NOMO-1 treated with dmso at 0.1 percent for 144 hours (cell line): ENCODE data around the gene NKD2.

Source experiments
- DNase-seq: peaks from one replicate; lab custom pipeline; 2025; ENCODE audit not compliant: unreplicated experiment; lab: John Stamatoyannopoulos, UW

NKD2 gene

GRCh38 chr5:1029282-1029944 is 20.8 kb downstream of the NKD2 start:
- no peak for DNase-seq

GRCh38 chr5:1029945-1030625 is 21.5 kb downstream of the NKD2 start:
- DNase-seq = no peak

- no peak for DNase-seq
Measured at GRCh38 chr5:1030801-1031271, 22.2 kb downstream of the NKD2 start.

GRCh38 chr5:1031306-1031959 is 22.8 kb downstream of the NKD2 start:
- no peak for DNase-seq

DNA sequence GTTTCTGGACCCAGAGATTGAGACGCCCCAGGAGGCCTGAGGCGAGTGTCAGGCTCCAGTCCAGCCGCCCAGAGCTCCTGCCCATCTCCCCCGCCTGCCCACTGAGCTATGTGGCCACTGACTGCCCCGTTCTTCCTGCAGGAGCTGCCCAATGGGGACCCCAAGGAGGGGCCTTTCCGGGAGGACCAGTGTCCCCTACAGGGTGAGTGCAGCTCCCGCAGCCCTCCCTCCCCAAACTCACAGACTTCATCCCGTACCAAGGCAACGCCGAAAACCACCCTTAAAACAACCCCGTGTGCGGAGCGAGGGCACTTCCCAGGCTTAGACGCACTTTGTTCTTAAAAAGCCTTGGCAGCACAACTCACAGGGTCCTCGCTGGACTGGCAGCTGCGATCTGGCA is 23.4 kb downstream of the NKD2 start:
- no peak for DNase-seq

DNA sequence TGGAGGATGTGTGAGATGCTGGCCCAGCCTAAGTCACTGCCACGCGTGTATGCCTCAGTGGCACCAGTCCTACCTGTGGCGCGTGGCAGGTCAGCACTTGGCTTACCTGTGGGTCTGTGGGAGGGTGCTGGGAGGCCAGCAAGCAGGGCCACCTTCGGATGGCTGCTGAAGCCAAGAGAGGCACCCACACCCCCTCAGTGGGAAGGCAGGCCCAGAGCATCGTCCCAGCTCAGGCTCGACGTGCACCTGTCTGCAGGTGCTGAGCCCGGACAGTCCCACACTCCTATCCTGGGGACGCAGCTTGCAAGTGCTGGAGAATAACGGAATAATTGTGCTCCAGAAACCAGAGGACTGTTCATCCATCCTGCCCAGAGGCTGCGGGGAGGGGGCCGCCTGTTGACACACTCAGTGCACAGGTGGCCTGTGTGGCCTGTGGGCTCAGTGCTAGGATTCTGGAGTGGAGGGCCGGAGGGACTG is 24.0 kb downstream of the NKD2 start:
- DNase-seq = no peak

DNA sequence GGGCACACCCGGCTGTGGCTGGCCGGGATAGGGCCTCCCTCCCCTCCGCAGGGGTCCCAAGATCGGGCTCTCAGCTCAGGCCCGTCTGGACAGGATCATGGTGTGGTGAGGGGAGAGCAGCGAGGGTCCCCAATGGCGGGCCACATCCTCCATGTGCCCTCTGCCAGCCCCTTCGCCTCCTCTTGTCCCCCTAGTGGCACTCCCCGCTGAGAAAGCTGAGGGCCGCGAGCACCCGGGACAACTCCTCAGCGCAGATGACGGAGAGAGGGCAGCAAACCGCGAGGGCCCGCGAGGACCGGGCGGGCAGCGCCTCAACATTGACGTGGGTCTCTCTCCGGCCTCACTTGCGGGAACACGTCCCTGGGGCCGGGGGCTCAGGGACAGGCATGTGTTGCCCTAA is 24.6 kb downstream of the NKD2 start:
- DNase-seq = no peak

DNA sequence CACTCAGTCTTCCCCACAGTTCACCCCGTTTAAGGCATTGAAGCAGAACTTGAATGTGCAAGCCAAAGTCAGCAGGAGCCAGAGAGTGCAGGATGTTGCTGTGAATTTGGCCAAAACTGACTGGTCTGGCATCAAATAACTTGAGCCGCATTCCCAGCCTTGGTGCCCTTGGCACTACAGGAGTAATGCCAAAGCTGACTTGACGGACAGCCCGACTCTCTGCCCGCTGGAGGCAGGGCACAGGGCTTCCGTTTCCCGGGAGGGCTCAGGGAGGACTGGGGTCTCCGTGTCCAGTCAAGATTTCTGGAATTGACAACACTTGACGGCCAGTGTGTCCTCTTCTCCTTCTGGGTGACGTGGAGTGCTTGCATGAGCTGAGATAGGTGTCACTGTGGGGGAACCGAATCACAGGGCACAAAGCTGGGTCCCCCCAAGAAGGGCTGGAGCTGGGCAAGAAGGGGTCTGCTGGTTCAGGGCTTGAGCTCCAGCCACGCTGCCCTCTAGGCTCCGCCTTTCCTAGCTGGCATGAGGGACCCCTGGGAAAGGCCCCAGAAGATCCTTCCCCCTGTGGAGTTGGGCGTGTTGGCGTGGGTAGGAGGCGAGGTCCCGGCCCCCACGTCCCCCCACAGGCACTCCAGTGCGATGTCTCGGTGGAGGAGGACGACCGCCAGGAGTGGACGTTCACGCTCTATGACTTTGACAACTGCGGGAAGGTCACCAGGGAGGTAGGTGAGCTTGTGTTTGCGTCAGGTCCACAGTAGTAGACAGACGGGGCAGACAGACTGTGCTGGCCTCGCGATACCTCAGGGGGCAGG is 25.2 kb downstream of the NKD2 start:
- DNase-seq = no peak

GRCh38 chr5:1034421-1034905 is 25.9 kb downstream of the NKD2 start:
- DNase-seq = no peak

GRCh38 chr5:1034986-1035385 is 26.4 kb downstream of the NKD2 start:
- DNase-seq = no peak

DNA sequence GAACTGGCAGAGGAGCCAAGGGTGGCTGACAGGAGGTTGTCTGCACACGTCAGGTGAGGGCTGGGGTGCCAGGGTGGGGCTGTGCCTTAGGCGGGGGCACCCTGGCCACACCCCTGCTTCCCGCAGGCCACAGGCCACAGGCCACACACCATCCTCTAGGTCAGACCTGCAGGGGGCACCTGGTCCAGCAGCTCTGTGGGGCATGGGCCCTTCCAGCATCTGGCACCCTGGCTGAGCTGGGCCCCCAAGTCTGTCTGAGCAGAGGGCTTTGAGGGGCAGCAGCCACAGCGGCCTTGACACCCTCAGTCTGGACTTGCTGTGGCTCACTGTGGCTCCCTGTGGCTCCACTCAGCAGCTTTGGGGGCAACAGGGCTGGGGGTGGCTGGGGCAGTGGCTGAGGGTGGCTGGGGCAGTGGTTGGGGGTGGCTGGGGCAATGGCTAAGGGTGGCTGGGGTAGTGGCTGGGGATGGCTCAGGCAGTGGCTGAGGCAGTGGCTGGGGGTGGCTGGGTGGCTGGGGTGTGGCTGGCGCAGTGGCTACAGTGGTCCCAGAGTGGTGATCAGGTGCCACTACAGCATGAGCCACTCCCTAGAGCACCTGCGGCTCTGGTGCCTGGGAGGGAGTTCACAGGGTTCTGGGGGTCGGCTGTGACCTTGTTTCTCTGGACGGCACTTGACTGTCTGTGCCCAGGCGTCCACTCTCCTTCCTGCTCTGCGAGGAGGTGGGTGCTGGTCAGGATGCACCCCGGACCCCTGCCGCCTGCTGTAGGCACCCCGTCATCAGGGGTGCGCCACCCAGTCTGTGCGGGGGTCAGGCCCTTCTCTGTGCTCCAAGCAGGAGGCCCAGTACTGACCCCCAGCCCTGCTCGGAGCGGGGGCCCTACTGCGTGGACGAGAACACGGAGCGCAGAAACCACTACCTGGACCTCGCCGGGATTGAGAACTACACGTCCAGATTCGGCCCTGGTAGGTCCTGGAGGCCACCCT is 27.1 kb downstream of the NKD2 start:
- DNase-seq = no peak

- DNase-seq = no peak
Measured at GRCh38 chr5:1036504-1037122, 28.0 kb downstream of the NKD2 start.

DNA sequence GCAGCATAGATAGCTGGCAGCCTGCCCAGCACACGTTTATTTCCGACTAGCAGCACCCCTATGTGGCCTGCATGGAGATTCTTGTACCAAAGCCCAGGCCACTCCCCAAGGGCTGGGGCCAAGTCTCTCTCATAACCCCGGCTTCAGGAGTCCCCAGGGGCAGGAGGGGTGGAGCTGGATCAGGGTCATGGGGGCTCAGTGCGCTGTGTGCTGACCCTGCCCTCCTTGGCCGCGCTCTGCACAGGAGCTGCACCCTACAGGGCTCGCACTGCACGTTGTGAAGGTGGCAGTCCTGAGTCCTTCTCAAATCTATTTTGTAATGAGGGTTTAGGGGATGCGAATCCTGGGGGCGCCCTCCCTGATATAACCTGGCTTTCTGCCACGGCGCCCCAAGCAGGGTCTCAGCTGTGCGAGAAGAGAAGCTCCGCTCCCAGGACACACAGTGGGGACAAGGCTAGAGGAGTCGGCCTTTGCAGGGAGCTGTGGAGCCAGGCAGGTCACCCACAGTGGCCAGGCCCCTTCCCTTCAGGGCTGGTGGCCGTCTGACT is 28.6 kb downstream of the NKD2 start:
- no peak for DNase-seq

GRCh38 chr5:1037671-1038416 is 29.2 kb downstream of the NKD2 start:
- no peak for DNase-seq

GRCh38 chr5:1038417-1039209 is 30.0 kb downstream of the NKD2 start:
- no peak for DNase-seq

DNA sequence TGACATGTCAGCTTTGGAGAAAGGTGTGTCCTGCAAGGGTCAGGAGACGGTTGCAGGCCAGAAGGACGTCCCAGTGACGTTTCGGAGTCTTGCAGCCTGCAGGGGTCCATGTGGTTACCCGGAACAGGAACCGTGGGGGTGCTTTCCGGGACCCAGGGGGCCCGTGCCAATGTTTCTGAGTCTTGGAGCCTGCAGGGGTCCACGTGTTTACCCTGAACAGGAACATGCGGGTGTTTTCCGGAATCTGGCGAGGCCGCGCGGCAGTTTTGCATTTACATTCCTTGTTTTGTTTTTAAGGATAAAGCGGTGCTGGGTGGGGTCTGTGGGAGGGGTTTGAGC is 30.6 kb downstream of the NKD2 start:
- DNase-seq = no peak

DNA sequence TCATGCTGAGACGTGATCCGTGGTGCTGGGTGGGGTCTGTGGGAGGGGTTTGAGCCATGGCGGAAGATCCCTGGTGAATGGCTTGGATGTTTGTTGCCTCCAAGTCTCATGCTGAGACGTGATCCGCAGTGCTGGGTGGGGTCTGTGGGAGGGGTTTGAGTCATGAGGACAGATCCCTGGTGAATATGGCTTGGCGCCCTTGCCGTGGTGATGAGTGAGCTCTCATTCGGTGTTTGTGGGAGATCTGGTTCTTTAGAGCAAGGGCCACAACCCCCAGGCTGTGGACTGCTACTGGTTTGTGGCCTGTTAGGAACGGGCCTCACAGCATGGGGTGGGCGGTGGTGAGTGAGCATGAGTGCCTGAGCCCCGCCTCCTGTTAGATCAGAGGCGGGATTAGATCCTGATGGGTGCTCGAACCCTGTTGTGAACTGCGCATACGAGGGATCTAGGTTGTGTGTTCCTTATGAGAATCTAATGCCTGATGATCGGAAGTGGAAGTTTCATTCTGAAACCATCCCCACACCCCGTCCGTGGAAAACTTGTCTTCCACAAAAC is 31.2 kb downstream of the NKD2 start:
- no peak for DNase-seq

DNA sequence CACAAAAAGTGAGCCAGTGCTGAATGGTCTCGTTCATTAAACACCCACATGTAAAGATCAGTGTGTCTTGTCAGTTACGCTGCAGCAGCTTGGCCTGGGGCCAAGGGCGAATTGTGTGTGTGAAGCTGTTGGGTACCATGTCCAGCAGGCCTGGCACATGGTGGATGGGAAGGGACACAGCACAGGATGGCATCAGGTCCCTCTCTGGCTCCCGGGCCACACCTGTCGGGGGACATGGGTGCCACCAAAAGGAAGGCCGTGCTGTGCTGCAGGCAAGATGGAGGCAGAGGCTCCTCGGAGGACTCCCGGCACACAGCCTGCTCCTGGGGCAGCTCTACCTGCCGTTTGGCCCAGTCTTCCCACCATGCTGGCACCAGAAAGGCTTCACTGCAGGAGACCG is 32.0 kb downstream of the NKD2 start:
- no peak for DNase-seq
